ENCODE results near the gene MKI67. TPM values are rescaled to one million over a fixed set of nuclear protein-coding genes. Genes with fewer than 3 reads are reported as not detected.
A peak's percentile ranks its signal among the peaks of the same experiment; 100 is the strongest.

The MKI67 gene
- total and polyA plus RNA-seq, 10 donors: 0.61 to 21.6 (median 7.6) TPM

GRCh38 chr10:128056303-128057050, 69.7 kb downstream of the MKI67 start:
- Histone ChIP-seq H3K27ac (peak overlapping the region in 2 of 8 donors; percentile 12 to 42), H3K9me3 (no peaks in the 10 kb centered on the region), H3K27me3 (replicated peaks in 1 of 7) (no peaks in the 10 kb centered on the region), H3K36me3 (peaks cover 0 to 100% (median 69%) of the 10 kb centered on the region in 6 donors), H3K4me1 (peaks cover 7 to 97% (median 40%) of the 10 kb centered on the region in 6 donors), H3K4me3 (no peak overlapping the region)
- TF ChIP-seq CTCF (IDR thresholded peaks at IDR 0.05 in 8 of 11, conservative IDR thresholded peaks at IDR 0.05 in 3 of 11): no peak
- peak in 1 of 3 donors; percentile 53 for TF ChIP-seq POLR2AphosphoS5 (IDR thresholded peaks at IDR 0.05)
- peak; percentile 72 for DNase-seq
- intact Hi-C loops (cut with DNase I; ENCODE audit: low total_unique reads): no loop called here
- WGBS, 5 donors: 87 to 97% (median 91%) methylated on average over 15 to 17 of the region's 17 CpGs

- DNase-seq: peak; percentile 72
- H3K36me3 ChIP-seq: peaks cover 0 to 98% (median 64%) of the 10 kb centered on the region in 6 donors
- 95 to 98% (median 97%) methylated on average over 25 of the region's 25 CpGs for whole genome bisulfite sequencing, 5 donors
- no peaks in the 10 kb centered on the region for H3K27me3 ChIP-seq (replicated peaks in 1 of 7)
- H3K9me3 ChIP-seq: no peaks in the 10 kb centered on the region
- peak overlapping the region in 1 of 8 donors; percentile 26 for H3K4me3 ChIP-seq
- H3K27ac ChIP-seq: peak overlapping the region in 7 of 8 donors; percentile 76 to 96 (median 91)
- peaks cover 10 to 97% (median 49%) of the 10 kb centered on the region in 6 donors for H3K4me1 ChIP-seq
- intact Hi-C loops (cut with DNase I; ENCODE audit: low total_unique reads): no loop called here
- TF ChIP-seq POLR2A (IDR thresholded peaks at IDR 0.05) (no peak), POLR2AphosphoS5 (IDR thresholded peaks at IDR 0.05) (peak in 1 of 3 donors; percentile 24)
Measured at GRCh38 chr10:128055061-128055868, 71.0 kb downstream of the MKI67 start.

GRCh38 chr10:128054163-128054970, 71.9 kb downstream of the MKI67 start:
- Histone ChIP-seq H3K27me3 (replicated peaks in 1 of 7) (no peaks in the 10 kb centered on the region), H3K4me1 (peaks cover 11 to 97% (median 50%) of the 10 kb centered on the region in 6 donors), H3K9me3 (no peaks in the 10 kb centered on the region), H3K4me3 (peak overlapping the region in 1 of 8 donors; percentile 26), H3K36me3 (peaks cover 0 to 98% (median 63%) of the 10 kb centered on the region in 6 donors), H3K27ac (peak overlapping the region in 7 of 8 donors; percentile 76 to 96 (median 91))
- intact Hi-C loops (cut with DNase I; ENCODE audit: low total_unique reads): no loop called here
- 69 to 88% (median 78%) methylated on average over 9 to 16 of the region's 16 CpGs for WGBS, 5 donors
- no peak for TF ChIP-seq POLR2A (IDR thresholded peaks at IDR 0.05)
- TF ChIP-seq POLR2AphosphoS5 (IDR thresholded peaks at IDR 0.05): peak in 2 of 3 donors; percentile 30 to 87
- TF ChIP-seq CTCF (IDR thresholded peaks at IDR 0.05 in 8 of 11, conservative IDR thresholded peaks at IDR 0.05 in 3 of 11): no peak
- peak; percentile 77 for DNase-seq

GRCh38 chr10:128053356-128053755, 72.9 kb downstream of the MKI67 start:
- TF ChIP-seq CTCF (IDR thresholded peaks at IDR 0.05 in 8 of 11, conservative IDR thresholded peaks at IDR 0.05 in 3 of 11) (no peak), POLR2AphosphoS5 (IDR thresholded peaks at IDR 0.05) (peak in 1 of 3 donors; percentile 20)
- Histone ChIP-seq H3K27ac (peak overlapping the region in 7 of 8 donors; percentile 58 to 96 (median 91)), H3K4me3 (peak overlapping the region in 1 of 8 donors; percentile 74), H3K36me3 (peaks cover 0 to 98% (median 61%) of the 10 kb centered on the region in 6 donors), H3K27me3 (replicated peaks in 1 of 7) (no peaks in the 10 kb centered on the region), H3K9me3 (no peaks in the 10 kb centered on the region), H3K4me1 (peaks cover 10 to 97% (median 50%) of the 10 kb centered on the region in 6 donors)
- WGBS, 5 donors: 92 to 99% (median 96%) methylated on average over 7 of the region's 7 CpGs
- DNase-seq: peak; percentile 67
- intact Hi-C loops (cut with DNase I; ENCODE audit: low total_unique reads): no loop called here

All from spleen (tissue), 11 donors.